Measurements from ENCODE around the gene SIGLEC15.
"Not testable (repeated sequence)": the region's sequence is repeated elsewhere in the genome, so short reads cannot be mapped to it uniquely, and the experiment has no call there.

The SIGLEC15 gene

GRCh38 chr18:45825258-45826044, at the start of gene SIGLEC15:
Gene SIGLEC15 (plus strand): TSS chr18:45825675. CDS start chr18:45825729, 54 bp downstream.
- no peak for DNase-seq (ENCODE audit: low read depth in 3 of 3)

- no peak for DNase-seq (ENCODE audit: low read depth in 3 of 3)
Observed at GRCh38 chr18:45775743-45776142, 49.7 kb upstream of the SIGLEC15 start.

GRCh38 chr18:45777393-45777792, 48.1 kb upstream of the SIGLEC15 start:
- no peak for DNase-seq (ENCODE audit: low read depth in 3 of 3)

- no peak for DNase-seq (ENCODE audit: low read depth in 3 of 3)
Observed at GRCh38 chr18:45780568-45780967, 44.9 kb upstream of the SIGLEC15 start.

- DNase-seq (ENCODE audit: low read depth in 3 of 3), result no peak
Observed at GRCh38 chr18:45782662-45783061, 42.8 kb upstream of the SIGLEC15 start.

GRCh38 chr18:45783097-45784075, 42.1 kb upstream of the SIGLEC15 start:
- no peak for DNase-seq (ENCODE audit: low read depth in 3 of 3)

- no peak for DNase-seq (ENCODE audit: low read depth in 3 of 3)
Observed at GRCh38 chr18:45785134-45785533, 40.3 kb upstream of the SIGLEC15 start.

- no peak for DNase-seq (ENCODE audit: low read depth in 3 of 3)
Observed at GRCh38 chr18:45786941-45787340, 38.5 kb upstream of the SIGLEC15 start.

- no peak for DNase-seq (ENCODE audit: low read depth in 3 of 3)
Observed at GRCh38 chr18:45787346-45787745, 38.1 kb upstream of the SIGLEC15 start.

- DNase-seq (ENCODE audit: low read depth in 3 of 3), result no peak
Observed at GRCh38 chr18:45788861-45789260, 36.6 kb upstream of the SIGLEC15 start.

- no peak for DNase-seq (ENCODE audit: low read depth in 3 of 3)
Observed at GRCh38 chr18:45792506-45793263, 32.8 kb upstream of the SIGLEC15 start.

- no peak for DNase-seq (ENCODE audit: low read depth in 3 of 3)
Observed at GRCh38 chr18:45793264-45793965, 32.1 kb upstream of the SIGLEC15 start.

- DNase-seq (ENCODE audit: low read depth in 3 of 3), result no peak
Observed at GRCh38 chr18:45801416-45802004, 24.0 kb upstream of the SIGLEC15 start.

GRCh38 chr18:45802814-45803492, 22.5 kb upstream of the SIGLEC15 start:
- DNase-seq (ENCODE audit: low read depth in 3 of 3), result no peak

GRCh38 chr18:45805551-45805950, 19.9 kb upstream of the SIGLEC15 start:
- no peak for DNase-seq (ENCODE audit: low read depth in 3 of 3)

- DNase-seq (ENCODE audit: low read depth in 3 of 3), result no peak
Observed at GRCh38 chr18:45806226-45806625, 19.2 kb upstream of the SIGLEC15 start.

- DNase-seq (ENCODE audit: low read depth in 3 of 3), result peak in 1 of 3 experiments; percentile 24
Observed at GRCh38 chr18:45807144-45807543, 18.3 kb upstream of the SIGLEC15 start.

GRCh38 chr18:45814733-45815132, 10.7 kb upstream of the SIGLEC15 start:
- DNase-seq (ENCODE audit: low read depth in 3 of 3), result not testable (repeated sequence)

- DNase-seq (ENCODE audit: low read depth in 3 of 3), result no peak
Observed at GRCh38 chr18:45817543-45817942, 7.9 kb upstream of the SIGLEC15 start.

- not testable (repeated sequence) for DNase-seq (ENCODE audit: low read depth in 3 of 3)
Observed at GRCh38 chr18:45818765-45819164, 6.7 kb upstream of the SIGLEC15 start.

Data from stimulated activated CD4-positive, alpha-beta T cell treated with anti-CD3 and anti-CD28 coated beads, TNF-alpha, amount 100 ng/mL, for 24 hours (primary cell).